Measurements from ENCODE around the gene MAN1A2.
A peak's percentile ranks its signal among the peaks of the same experiment; 100 is the strongest.
"Not testable (repeated sequence)": the region's sequence is repeated elsewhere in the genome, so short reads cannot be mapped to it uniquely, and the experiment has no call there.

Gene MAN1A2

GRCh38 chr1:117511273-117511672 lies 144.0 kb downstream of the MAN1A2 start:
- no peak for DNase-seq

GRCh38 chr1:117512728-117513321 lies 145.6 kb downstream of the MAN1A2 start:
- peak; percentile 44 for DNase-seq

- DNase-seq = no peak
Measured at GRCh38 chr1:117523111-117523510, 155.9 kb downstream of the MAN1A2 start.

GRCh38 chr1:117527074-117527473 lies 159.8 kb downstream of the MAN1A2 start:
- DNase-seq = no peak

GRCh38 chr1:117527566-117528102 lies 160.4 kb downstream of the MAN1A2 start:
- no peak for DNase-seq

GRCh38 chr1:117529683-117530082 lies 162.4 kb downstream of the MAN1A2 start:
- DNase-seq = no peak

GRCh38 chr1:117531222-117531621 lies 164.0 kb downstream of the MAN1A2 start:
- DNase-seq = no peak

GRCh38 chr1:117534995-117535467 lies 167.8 kb downstream of the MAN1A2 start:
- DNase-seq = peak; percentile 49

- DNase-seq = no peak
Measured at GRCh38 chr1:117535821-117536220, 168.6 kb downstream of the MAN1A2 start.

GRCh38 chr1:117537291-117537920 lies 170.2 kb downstream of the MAN1A2 start:
- DNase-seq = no peak

GRCh38 chr1:117540532-117540931 lies 173.3 kb downstream of the MAN1A2 start:
- no peak for DNase-seq

- no peak for DNase-seq
Measured at GRCh38 chr1:117541003-117541402, 173.8 kb downstream of the MAN1A2 start.

GRCh38 chr1:117541585-117541984 lies 174.3 kb downstream of the MAN1A2 start:
- no peak for DNase-seq

GRCh38 chr1:117544509-117545109 lies 177.4 kb downstream of the MAN1A2 start:
- DNase-seq = no peak

GRCh38 chr1:117546467-117546866 lies 179.2 kb downstream of the MAN1A2 start:
- no peak for DNase-seq

- DNase-seq = no peak
Measured at GRCh38 chr1:117553471-117553870, 186.2 kb downstream of the MAN1A2 start.

- no peak for DNase-seq
Measured at GRCh38 chr1:117555806-117556205, 188.6 kb downstream of the MAN1A2 start.

GRCh38 chr1:117556341-117556740 lies 189.1 kb downstream of the MAN1A2 start:
- no peak for DNase-seq

- DNase-seq = no peak
Measured at GRCh38 chr1:117556976-117557375, 189.7 kb downstream of the MAN1A2 start.

- not testable (repeated sequence) for DNase-seq
Measured at GRCh38 chr1:117558451-117558850, 191.2 kb downstream of the MAN1A2 start.

- no peak for DNase-seq
Measured at GRCh38 chr1:117559139-117559538, 191.9 kb downstream of the MAN1A2 start.

GRCh38 chr1:117559985-117560384 lies 192.7 kb downstream of the MAN1A2 start:
- DNase-seq = no peak

- no peak for DNase-seq
Measured at GRCh38 chr1:117561071-117561470, 193.8 kb downstream of the MAN1A2 start.

GRCh38 chr1:117561551-117561950 lies 194.3 kb downstream of the MAN1A2 start:
- DNase-seq = no peak
